ENCODE measurements around the gene PLCG1. TPM values are rescaled to one million over a fixed set of nuclear protein-coding genes. Genes with fewer than 3 reads are reported as not detected.

The PLCG1 gene
- total RNA-seq, 3 donors from 2014 or later (not counting 1 experiment from before 2014, with no cell fraction given), result 199 to 242 (median 236) TPM

- no peak overlapping the region for H3K27ac ChIP-seq (ENCODE audit: low read length)
- TF ChIP-seq, protein P1, sequence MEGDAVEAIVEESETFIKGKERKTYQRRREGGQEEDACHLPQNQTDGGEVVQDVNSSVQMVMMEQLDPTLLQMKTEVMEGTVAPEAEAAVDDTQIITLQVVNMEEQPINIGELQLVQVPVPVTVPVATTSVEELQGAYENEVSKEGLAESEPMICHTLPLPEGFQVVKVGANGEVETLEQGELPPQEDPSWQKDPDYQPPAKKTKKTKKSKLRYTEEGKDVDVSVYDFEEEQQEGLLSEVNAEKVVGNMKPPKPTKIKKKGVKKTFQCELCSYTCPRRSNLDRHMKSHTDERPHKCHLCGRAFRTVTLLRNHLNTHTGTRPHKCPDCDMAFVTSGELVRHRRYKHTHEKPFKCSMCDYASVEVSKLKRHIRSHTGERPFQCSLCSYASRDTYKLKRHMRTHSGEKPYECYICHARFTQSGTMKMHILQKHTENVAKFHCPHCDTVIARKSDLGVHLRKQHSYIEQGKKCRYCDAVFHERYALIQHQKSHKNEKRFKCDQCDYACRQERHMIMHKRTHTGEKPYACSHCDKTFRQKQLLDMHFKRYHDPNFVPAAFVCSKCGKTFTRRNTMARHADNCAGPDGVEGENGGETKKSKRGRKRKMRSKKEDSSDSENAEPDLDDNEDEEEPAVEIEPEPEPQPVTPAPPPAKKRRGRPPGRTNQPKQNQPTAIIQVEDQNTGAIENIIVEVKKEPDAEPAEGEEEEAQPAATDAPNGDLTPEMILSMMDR (IDR thresholded peaks at IDR 0.05), result no peak
Measured at GRCh38 chr20:41175727-41176330, 38.5 kb downstream of the PLCG1 start.

GRCh38 chr20:41176711-41177552, 39.6 kb downstream of the PLCG1 start:
- TF ChIP-seq, protein P1 (IDR thresholded peaks at IDR 0.05), result no peak
- H3K9me3 ChIP-seq (ENCODE audit: control insufficient read depth, insufficient read depth, low read length), result no peaks in the 10 kb centered on the region
- Mint-ChIP-seq H3K27ac (peak overlapping the region; percentile 45 to 59), H3K4me1 (peaks cover 6 to 12% of the 10 kb centered on the region in 2 donors), H3K27me3 (ENCODE audit: low read depth in 2 of 2) (no peaks in the 10 kb centered on the region), H3K36me3 (peaks cover 7% of the 10 kb centered on the region), H3K4me3 (no peak overlapping the region), H3K9me3 (no peaks in the 10 kb centered on the region)
- DNase-seq (peak in 1 of 2 donors; percentile 11), ATAC-seq (no peak)
- intact Hi-C loops (cut with micrococcal nuclease), result no loop called here
- peaks cover 48% of the 10 kb centered on the region for H3K36me3 ChIP-seq (ENCODE audit: control insufficient read depth, insufficient read depth, low read length)
- H3K27ac ChIP-seq (ENCODE audit: low read length), result no peak overlapping the region
- no peaks in the 10 kb centered on the region for H3K4me1 ChIP-seq (ENCODE audit: control insufficient read depth, insufficient read depth, low read length)
- no peak overlapping the region for H3K4me3 ChIP-seq (ENCODE audit: low read length)
- H3K27me3 ChIP-seq (ENCODE audit: control insufficient read depth, insufficient read depth, low read length), result no peaks in the 10 kb centered on the region
- WGBS (ENCODE audit: insufficient coverage), result 96% methylated on average over 8 of the region's 8 CpGs

More at GRCh38 chr20:41175727-41176330, 38.5 kb downstream of the PLCG1 start:
- Histone ChIP-seq H3K9me3 (ENCODE audit: control insufficient read depth, insufficient read depth, low read length) (no peaks in the 10 kb centered on the region), H3K36me3 (ENCODE audit: control insufficient read depth, insufficient read depth, low read length) (peaks cover 56% of the 10 kb centered on the region), H3K4me1 (ENCODE audit: control insufficient read depth, insufficient read depth, low read length) (no peaks in the 10 kb centered on the region), H3K4me3 (ENCODE audit: low read length) (no peak overlapping the region), H3K27me3 (ENCODE audit: control insufficient read depth, insufficient read depth, low read length) (no peaks in the 10 kb centered on the region)
- Mint-ChIP-seq H3K27me3 (ENCODE audit: low read depth in 2 of 2) (no peaks in the 10 kb centered on the region), H3K36me3 (peaks cover 8% of the 10 kb centered on the region), H3K9me3 (no peaks in the 10 kb centered on the region), H3K4me3 (no peak overlapping the region), H3K4me1 (peaks cover 6 to 14% of the 10 kb centered on the region in 2 donors), H3K27ac (peak overlapping the region; percentile 45 to 59)
- ATAC-seq (no peak), DNase-seq (no peak)
- 98% methylated on average over 7 of the region's 7 CpGs for WGBS (ENCODE audit: insufficient coverage)
- intact Hi-C loops (cut with micrococcal nuclease), result no loop called here

- no peak overlapping the region for H3K4me3 ChIP-seq (ENCODE audit: low read length)
- H3K27ac Mint-ChIP-seq, result peak overlapping the region; percentile 54 to 59
- H3K27ac ChIP-seq (ENCODE audit: low read length), result no peak overlapping the region
- peaks cover 40% of the 10 kb centered on the region for H3K36me3 ChIP-seq (ENCODE audit: control insufficient read depth, insufficient read depth, low read length)
- TF ChIP-seq, protein P1 (IDR thresholded peaks at IDR 0.05), result no peak
- WGBS (ENCODE audit: insufficient coverage), result 95% methylated on average over 2 of the region's 2 CpGs
- ATAC-seq (no peak), DNase-seq (no peak)
- H3K36me3 Mint-ChIP-seq, result peaks cover 7% of the 10 kb centered on the region
- no peaks in the 10 kb centered on the region for H3K27me3 ChIP-seq (ENCODE audit: control insufficient read depth, insufficient read depth, low read length)
- H3K27me3 Mint-ChIP-seq (ENCODE audit: low read depth in 2 of 2), result no peaks in the 10 kb centered on the region
- H3K9me3 ChIP-seq (ENCODE audit: control insufficient read depth, insufficient read depth, low read length), result no peaks in the 10 kb centered on the region
- no peaks in the 10 kb centered on the region for H3K9me3 Mint-ChIP-seq
- peaks cover 6 to 12% of the 10 kb centered on the region in 2 donors for H3K4me1 Mint-ChIP-seq
- no peaks in the 10 kb centered on the region for H3K4me1 ChIP-seq (ENCODE audit: control insufficient read depth, insufficient read depth, low read length)
- H3K4me3 Mint-ChIP-seq, result no peak overlapping the region
- intact Hi-C loops (cut with micrococcal nuclease), result no loop called here
Measured at GRCh38 chr20:41177636-41178035, 40.3 kb downstream of the PLCG1 start.
